Smooth muscle cell (in vitro differentiated cells): ENCODE measurements around the gene SUFU. TPM values are rescaled to one million over a fixed set of nuclear protein-coding genes. Genes with fewer than 3 reads are reported as not detected.
A peak's percentile ranks its signal among the peaks of the same experiment; 100 is the strongest.

Source experiments
- DNase-seq: peaks from one replicate; lab custom pipeline; 2025; ENCODE audit not compliant: unreplicated experiment; lab: John Stamatoyannopoulos, UW
- H2AFZ ChIP-seq: fragments of 200-600 bp; sonication (generic); 2 replicates; pipeline ENCODE4 v1.6.0; 2016; ENCODE audit warnings: antibody characterized with exemption, low read depth, mild to moderate bottlenecking
- H3F3A ChIP-seq: fragments of 200-600 bp; sonication (generic); 2 replicates; pipeline ENCODE4 v1.6.0; 2017; ENCODE audit warnings: antibody characterized with exemption, low read depth
- H3K27ac ChIP-seq: fragments of 200-600 bp; sonication (generic); 2 replicates; pipeline ENCODE4 v1.5.1; 2016; ENCODE audit warnings: low read depth, mild to moderate bottlenecking
- H3K27me3 ChIP-seq: fragments of 200-600 bp; sonication (generic); 2 replicates; pipeline ENCODE4 v1.6.1; 2016; ENCODE audit warnings: low read depth, mild to moderate bottlenecking
- H3K36me3 ChIP-seq: fragments of 200-600 bp; sonication (generic); 2 replicates; pipeline ENCODE4 v1.5.1; 2016; ENCODE audit warnings: low read depth
- H3K4me1 ChIP-seq: fragments of 200-600 bp; sonication (generic); 2 replicates; pipeline ENCODE4 v1.5.1; 2016; ENCODE audit warnings: low read depth
- H3K4me2 ChIP-seq: fragments of 200-600 bp; sonication (generic); 2 replicates; pipeline ENCODE4 v1.6.0; 2016; ENCODE audit warnings: mild to moderate bottlenecking
- H3K4me3 ChIP-seq: fragments of 200-600 bp; sonication (generic); 2 replicates; pipeline ENCODE4 v1.5.1; 2016; ENCODE audit warnings: mild to moderate bottlenecking
- H3K79me2 ChIP-seq: fragments of 200-600 bp; sonication (generic); 2 replicates; pipeline ENCODE4 v1.6.0; 2016; ENCODE audit warnings: low read depth, mild to moderate bottlenecking
- H3K9ac ChIP-seq: fragments of 200-600 bp; sonication (generic); 2 replicates; pipeline ENCODE4 v1.6.0; 2016; ENCODE audit warnings: low read depth
- H3K9me3 ChIP-seq: fragments of 200-600 bp; sonication (generic); replicated peaks from 2 replicates; pipeline ENCODE4 v1.5.1; 2016; ENCODE audit warnings: low read depth
- H4K20me1 ChIP-seq: fragments of 200-600 bp; sonication (generic); 2 replicates; pipeline ENCODE4 v1.6.0; 2016; ENCODE audit warnings: low read depth
- CTCF ChIP-seq: fragments of 200-600 bp; sonication (generic); IDR thresholded peaks from 2 replicates; pipeline ENCODE4 v1.5.1; 2017; ENCODE audit warnings: borderline replicate concordance, mild to moderate bottlenecking, antibody characterized with exemption; ENCODE audit not compliant: insufficient read depth, poor library complexity, severe bottlenecking
- WGBS: methylation state at CpG from one replicate; pipeline ENCODE4 v1.1.7; 2016; ENCODE audit warnings: low lambda C conversion rate; 5-methylcytosine and 5-hydroxymethylcytosine counted together
- polyA plus RNA-seq: library from polyadenylated mRNA; unstranded; fragments of >200 nt; fragmentation: Nextera tagmentation; extraction: Ambion mirVana; gene quantifications from 2 replicates; pipeline ENCODE4 v1.2.1, GENCODE V29; 2016
- total RNA-seq: library from RNA; depleted of rRNA; stranded (reverse); fragments of >200 nt; gene quantifications from 2 replicates; pipeline ENCODE4 v1.2.3, GENCODE V29; 2014

Gene SUFU
- total and polyA plus RNA-seq, 2 experiments from 2014 or later, result 8.5 to 17.2 TPM

DNA sequence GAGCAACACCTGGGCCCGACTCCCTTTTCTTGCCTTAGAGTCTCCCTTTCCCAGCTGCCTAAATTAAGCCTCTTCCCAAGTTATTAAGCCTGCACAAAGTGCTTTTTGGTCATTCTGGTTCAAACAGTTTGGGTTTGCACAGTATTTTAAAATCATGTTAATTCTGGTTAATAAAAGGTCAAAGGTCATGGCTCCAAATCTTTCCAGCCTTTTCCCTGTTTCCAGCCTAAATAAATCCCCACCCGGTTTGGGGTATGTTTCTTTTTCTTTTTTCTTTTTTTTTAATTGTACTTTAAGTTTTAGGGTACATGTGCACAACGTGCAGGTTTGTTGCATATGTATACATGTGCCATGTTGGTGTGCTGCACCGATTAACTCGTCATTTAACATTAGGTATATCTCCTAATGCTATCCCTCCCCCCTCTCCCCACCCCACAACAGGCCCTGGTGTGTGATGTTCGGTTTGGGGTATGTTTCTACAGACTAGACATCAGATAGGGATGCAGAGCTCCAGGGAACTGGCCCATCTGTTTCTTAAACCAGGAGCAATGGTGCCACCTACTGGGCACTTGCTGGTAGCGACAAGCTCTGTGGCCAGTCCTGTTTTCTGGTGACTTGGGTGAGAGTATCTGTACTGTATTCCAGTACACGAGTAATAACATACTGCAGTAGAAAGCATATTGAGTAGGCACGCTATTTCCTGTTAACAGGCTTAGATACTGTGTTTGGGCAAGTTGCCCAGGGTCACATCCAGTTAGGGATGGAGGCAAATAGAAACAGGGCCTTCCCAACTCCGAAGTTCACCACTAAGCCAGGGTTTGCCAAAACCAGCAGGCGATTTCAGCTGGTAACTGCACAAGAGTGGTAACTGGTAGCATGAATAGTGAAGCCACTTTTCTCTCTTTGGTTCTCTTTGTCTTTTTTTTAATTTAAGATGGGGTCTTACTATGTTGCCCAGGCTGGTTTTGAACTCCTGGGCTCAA is 80.0 kb downstream of the SUFU start:
- Histone ChIP-seq H3K36me3 (no peaks in the 10 kb centered on the region), H4K20me1 (peaks cover 38% of the 10 kb centered on the region), H3K79me2 (peaks cover 40% of the 10 kb centered on the region), H3K27me3 (no peaks in the 10 kb centered on the region), H3F3A (peaks cover 5% of the 10 kb centered on the region), H3K4me2 (no peak overlapping the region), H3K9ac (no peak overlapping the region), H3K4me3 (no peak overlapping the region), H3K27ac (peak overlapping the region; percentile 56), H3K9me3 (no peaks in the 10 kb centered on the region), H2AFZ (no peak overlapping the region), H3K4me1 (peaks cover 34% of the 10 kb centered on the region)
- DNase-seq, result peak; percentile 43
- TF ChIP-seq CTCF, result peak; percentile 87
- 41% methylated on average over 11 of the region's 11 CpGs for WGBS

- no peak for TF ChIP-seq CTCF
- H3K9ac ChIP-seq, result no peak overlapping the region
- H3K27me3 ChIP-seq, result no peaks in the 10 kb centered on the region
- peaks cover 28% of the 10 kb centered on the region for H4K20me1 ChIP-seq
- no peak overlapping the region for H2AFZ ChIP-seq
- peaks cover 40% of the 10 kb centered on the region for H3K79me2 ChIP-seq
- H3K27ac ChIP-seq, result peak overlapping the region; percentile 56
- DNase-seq, result no peak
- H3K4me2 ChIP-seq, result no peak overlapping the region
- no peaks in the 10 kb centered on the region for H3K36me3 ChIP-seq
- H3K4me1 ChIP-seq, result peaks cover 23% of the 10 kb centered on the region
- WGBS, result 61% methylated on average over 1 of the region's 1 CpG
- no peak overlapping the region for H3K4me3 ChIP-seq
- H3K9me3 ChIP-seq, result no peaks in the 10 kb centered on the region
- peaks cover 5% of the 10 kb centered on the region for H3F3A ChIP-seq
Measured at GRCh38 chr10:102585026-102585425, 81.3 kb downstream of the SUFU start.

- H3K27me3 ChIP-seq, result no peaks in the 10 kb centered on the region
- H3K4me1 ChIP-seq, result peaks cover 15% of the 10 kb centered on the region
- H3K27ac ChIP-seq, result no peak overlapping the region
- DNase-seq, result no peak
- no peak overlapping the region for H3K4me3 ChIP-seq
- H3K79me2 ChIP-seq, result peaks cover 52% of the 10 kb centered on the region
- H3K4me2 ChIP-seq, result no peak overlapping the region
- WGBS, result 95% methylated on average over 1 of the region's 1 CpG
- H4K20me1 ChIP-seq, result peaks cover 11% of the 10 kb centered on the region
- no peak overlapping the region for H3K9ac ChIP-seq
- no peaks in the 10 kb centered on the region for H3K36me3 ChIP-seq
- no peak overlapping the region for H2AFZ ChIP-seq
- H3F3A ChIP-seq, result peaks cover 5% of the 10 kb centered on the region
- no peaks in the 10 kb centered on the region for H3K9me3 ChIP-seq
- no peak for TF ChIP-seq CTCF
Measured at GRCh38 chr10:102586858-102587257, 83.1 kb downstream of the SUFU start.

DNA sequence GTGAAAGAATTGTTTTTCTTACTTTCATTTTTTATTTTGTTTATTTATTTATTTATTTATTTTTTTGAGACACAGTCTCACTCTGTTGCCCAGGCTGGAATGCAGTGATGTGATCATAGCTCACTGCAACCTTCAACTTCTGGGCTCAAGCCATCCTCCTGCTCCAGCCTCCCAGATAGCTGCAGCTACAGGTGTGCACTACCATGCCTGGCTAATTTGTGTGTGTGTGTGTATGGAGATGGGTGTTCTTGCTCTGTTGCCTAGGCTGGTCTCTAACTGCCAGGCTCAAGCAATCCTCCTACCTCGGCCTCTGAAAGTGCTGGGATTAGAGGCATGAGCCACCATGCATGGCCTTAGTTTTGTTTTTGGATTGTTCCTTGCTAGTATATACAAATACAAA is 85.1 kb downstream of the SUFU start:
- no peaks in the 10 kb centered on the region for H3K4me1 ChIP-seq
- no peak overlapping the region for H2AFZ ChIP-seq
- DNase-seq, result no peak
- H3K27me3 ChIP-seq, result no peaks in the 10 kb centered on the region
- H3K9me3 ChIP-seq, result no peaks in the 10 kb centered on the region
- peaks cover 5% of the 10 kb centered on the region for H4K20me1 ChIP-seq
- 100% methylated on average over 1 of the region's 1 CpG for WGBS
- TF ChIP-seq CTCF, result no peak
- H3F3A ChIP-seq, result peaks cover 6% of the 10 kb centered on the region
- no peak overlapping the region for H3K9ac ChIP-seq
- H3K36me3 ChIP-seq, result no peaks in the 10 kb centered on the region
- H3K4me2 ChIP-seq, result no peak overlapping the region
- H3K27ac ChIP-seq, result no peak overlapping the region
- no peak overlapping the region for H3K4me3 ChIP-seq
- H3K79me2 ChIP-seq, result peaks cover 44% of the 10 kb centered on the region
